GM19452 (cell line): ENCODE data around the gene EFTUD2.

ENCODE experiments used
- ATAC-seq: cut with Tn5 transposase; IDR thresholded peaks from one replicate; pipeline ENCODE4 v1.9.1; 2021; ENCODE audit not compliant: unreplicated experiment

The EFTUD2 gene

GRCh38 chr17:44925731-44926697 is 26.8 kb upstream of the EFTUD2 start:
- ATAC-seq = no peak

- no peak for ATAC-seq
Measured at GRCh38 chr17:44924107-44924544, 24.9 kb upstream of the EFTUD2 start.

DNA sequence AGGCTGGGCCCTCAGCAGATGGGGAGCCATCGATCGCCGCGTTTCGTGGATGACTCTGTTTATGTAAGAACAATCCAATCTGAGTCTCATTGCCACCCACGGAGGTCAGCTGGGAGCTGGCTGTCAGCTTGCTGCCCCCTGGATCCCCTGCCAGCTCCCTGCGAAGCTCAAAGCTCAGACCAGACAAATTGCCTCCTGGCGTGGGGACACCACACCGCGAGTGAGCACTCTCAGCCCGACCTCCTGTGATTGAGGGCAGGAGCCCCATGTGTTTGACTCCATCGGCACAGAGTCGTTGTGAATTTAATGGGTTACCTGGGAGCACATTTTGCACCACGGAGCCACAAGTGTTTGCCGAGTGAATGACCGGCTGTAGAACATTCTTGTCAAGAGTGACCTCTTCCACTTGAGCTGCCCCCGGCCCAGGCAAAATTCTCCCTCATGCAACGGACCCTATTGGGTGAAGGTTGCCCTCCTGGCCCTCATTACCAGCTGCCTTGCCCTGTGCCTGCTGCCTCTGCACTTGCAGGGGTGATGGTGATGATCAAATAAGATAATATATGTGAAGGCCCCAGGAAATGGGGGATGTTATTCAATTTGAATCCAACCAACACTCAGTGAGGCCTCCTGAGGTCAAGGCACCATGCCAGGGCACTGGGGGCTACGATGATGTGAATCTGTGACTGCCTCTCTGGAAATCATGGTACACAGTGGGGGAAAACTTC is 23.7 kb upstream of the EFTUD2 start:
- no peak for ATAC-seq

GRCh38 chr17:44922136-44922535 is 22.9 kb upstream of the EFTUD2 start:
- ATAC-seq = no peak

DNA sequence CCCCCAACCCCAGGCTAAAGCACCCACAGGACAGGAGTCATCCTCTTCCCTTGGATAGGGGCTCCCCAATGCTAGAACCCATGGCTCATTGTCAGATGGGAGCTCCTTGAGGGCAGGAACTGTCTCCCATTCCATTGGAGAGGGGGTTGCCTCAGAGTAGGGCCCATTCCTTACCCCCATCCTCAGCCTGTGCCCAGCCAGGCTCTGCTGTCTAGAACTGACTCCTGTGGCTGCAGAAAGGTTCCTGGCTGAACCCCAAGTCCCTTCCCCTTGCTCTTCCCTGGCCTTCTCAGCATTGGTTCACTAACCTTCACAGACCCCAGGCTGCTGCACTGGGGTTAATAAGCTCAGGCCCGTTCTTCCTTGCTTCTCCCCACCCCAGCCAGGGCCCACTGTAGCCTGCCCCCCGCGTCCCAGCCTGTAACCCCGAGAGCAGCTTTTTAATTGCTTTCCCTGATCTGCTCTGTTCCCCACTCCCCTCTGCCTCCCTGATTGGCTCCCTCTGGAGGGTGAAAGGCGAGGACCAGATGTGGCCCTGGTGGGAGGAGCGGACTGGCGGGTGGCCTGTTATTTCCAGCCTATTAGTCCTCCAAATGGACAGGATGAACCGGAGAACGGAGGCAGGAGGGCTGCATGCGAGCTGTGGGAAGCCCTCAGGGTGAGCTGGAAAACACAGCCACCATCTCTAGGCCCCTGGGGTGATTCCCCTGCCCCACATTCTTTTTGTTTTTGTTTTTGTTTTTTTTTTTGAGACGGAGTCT is 22.1 kb upstream of the EFTUD2 start:
- no peak for ATAC-seq

DNA sequence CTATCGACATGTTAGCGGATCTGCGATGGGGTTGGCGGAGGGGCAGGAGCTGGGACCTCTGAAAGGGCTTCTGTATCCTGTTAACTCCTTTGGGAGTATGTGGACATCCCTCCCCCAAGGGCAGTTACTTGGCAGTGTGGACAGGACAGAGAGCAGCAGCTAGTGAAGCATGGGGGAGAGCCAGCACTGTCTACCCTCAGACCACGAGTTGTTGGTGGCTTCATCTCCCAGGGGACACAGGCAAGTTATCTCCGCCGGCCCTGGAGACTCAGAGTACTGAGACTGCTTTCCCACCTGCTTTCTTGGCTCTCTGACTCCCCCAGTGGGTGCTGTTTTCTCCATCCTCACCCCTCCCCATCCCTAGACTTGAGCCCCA is 21.3 kb upstream of the EFTUD2 start:
- no peak for ATAC-seq

DNA sequence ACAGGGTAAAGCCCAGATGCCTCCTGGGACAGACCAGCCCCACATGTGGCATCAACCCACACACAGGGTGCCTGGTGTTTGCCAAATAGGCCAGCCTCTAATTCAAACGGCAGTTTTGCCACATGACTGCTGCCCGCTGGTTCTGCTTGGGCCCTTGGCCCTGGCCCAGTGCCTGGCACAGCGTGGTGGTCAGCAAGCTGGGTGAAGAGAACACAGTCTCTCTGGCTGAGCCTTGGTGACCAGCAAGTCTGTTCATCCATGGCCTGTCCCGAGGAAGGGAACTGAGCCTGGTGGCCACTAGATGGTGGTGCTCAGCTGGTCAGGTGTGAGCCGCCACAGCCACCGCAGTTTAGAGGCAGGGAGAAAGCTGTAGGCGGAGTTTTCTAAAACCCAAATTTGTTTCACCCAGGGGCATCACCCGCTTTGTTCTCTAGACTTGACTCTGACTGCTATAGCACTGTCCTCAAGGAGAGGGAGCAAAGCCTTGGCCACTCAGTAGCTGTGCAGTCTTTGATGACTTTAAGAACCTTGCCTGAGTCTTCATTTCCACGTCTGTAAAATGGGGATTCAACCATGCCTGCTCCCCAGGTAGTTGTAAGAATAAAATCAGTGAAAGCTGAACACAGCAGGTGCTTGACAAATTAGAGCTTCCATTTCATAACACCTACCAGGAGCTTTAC is 20.8 kb upstream of the EFTUD2 start:
- ATAC-seq = no peak

GRCh38 chr17:44919411-44919810 is 20.2 kb upstream of the EFTUD2 start:
- ATAC-seq = no peak

DNA sequence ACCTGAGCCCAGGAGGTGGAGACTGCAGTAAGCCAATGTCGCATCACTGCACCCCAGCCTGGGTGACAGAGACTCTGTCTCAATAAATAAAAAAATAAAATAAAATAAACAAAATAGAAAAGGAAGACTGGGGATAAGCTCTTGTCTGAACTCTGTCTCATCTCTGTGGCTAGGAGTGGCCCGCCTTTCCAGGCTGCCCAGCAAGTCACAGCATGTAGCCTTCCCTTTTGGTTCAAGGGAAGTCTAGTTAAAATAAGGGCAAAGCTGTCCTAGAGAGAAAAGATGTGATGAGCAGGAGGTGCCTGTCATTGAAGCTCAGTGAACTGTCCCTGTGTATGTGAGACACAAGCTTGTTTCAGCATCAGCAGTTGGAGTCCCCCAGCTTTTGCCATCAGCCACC is 18.8 kb upstream of the EFTUD2 start:
- no peak for ATAC-seq

- no peak for ATAC-seq
Measured at GRCh38 chr17:44917456-44917855, 18.2 kb upstream of the EFTUD2 start.

- ATAC-seq = no peak
Measured at GRCh38 chr17:44916781-44917241, 17.6 kb upstream of the EFTUD2 start.

DNA sequence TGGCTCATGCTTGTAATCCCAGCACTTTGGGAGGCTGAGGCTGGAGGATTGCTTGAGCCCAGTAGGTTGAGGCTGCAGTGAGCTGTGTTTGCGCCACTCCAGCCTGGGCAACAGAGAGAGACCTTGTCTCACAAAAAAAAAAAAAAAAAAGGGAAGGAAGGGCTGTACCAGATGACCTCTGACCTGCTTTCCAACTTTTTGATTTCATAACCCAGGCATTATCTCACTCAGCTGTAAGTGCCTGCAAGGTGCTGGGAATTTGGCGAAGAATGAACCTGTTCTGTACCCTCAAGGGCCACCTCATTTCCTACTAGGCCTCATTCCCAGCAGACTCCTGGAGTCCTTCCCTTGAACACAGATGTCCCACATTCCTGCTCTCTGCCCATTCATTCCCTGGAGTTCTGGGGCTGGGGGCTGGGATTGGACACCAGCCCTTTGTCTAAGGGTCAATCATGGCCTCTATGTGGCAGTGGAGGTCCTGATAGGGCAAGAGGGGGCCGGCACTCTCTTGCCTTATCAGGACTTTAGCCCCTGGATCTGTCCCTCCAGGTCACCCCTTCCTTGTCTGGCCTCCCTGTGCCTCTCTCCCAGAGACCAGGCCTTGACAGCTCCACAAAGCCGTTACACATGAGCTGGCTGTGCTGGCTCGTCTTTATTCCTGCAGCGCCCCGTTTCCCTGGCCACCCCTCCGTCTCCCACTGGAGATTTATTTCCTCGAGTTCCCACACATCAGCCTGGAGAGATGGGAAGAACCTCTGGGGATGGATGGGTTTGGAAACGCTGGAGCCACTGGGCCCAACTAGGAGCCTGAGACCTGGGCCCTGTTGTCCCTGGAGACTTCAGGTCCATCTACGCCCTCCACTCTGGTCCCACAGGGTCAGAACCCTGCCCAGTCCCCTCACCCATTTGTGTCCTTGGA is 16.9 kb upstream of the EFTUD2 start:
- ATAC-seq = no peak

DNA sequence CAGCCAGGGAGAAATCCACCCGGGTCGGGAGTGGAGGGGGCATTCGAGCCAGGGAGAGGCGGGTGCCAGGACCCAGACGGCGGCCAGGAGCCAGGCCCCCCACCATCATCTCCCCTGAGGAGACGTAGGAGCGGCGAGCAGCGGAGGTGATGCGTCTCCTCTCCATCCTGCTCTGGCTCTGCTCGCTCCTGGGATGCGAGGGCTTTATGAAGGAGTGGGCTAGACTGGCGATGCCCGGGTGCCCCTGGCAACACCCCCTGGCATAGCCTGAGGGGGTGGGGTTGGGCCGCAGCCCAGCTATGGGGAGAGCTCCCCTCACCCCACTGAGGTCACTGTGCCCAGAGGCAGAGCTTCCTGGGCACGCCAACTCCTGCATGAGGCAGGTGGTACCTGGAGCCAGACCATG is 16.1 kb upstream of the EFTUD2 start, which contains the start of gene GFAP:
Gene GFAP (minus strand): TSS at position 180 of the 406 bp plus-strand sequence. CDS start 14 bp downstream, at position 166.
- ATAC-seq = no peak

GRCh38 chr17:44914698-44915271 is 15.5 kb upstream of the EFTUD2 start:
- ATAC-seq = no peak

GRCh38 chr17:44914148-44914547 is 14.9 kb upstream of the EFTUD2 start:
- ATAC-seq = no peak

DNA sequence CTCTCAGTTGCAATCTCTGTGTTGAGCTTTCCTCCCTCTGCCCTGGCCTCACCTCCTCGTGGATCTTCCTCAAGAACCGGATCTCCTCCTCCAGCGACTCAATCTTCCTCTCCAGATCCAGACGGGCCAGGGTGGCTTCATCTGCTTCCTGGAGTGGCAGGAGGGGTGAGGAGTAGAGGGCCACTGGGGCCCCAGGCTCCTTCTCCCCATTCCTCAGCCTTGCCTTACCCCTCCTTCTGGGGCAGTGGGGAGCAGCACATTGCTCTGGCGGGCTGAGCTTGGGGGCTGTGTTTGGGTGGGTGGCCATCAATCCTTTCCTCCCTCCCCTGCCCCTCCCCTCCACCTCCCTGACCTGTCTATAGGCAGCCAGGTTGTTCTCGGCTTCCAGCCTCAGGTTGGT is 14.4 kb upstream of the EFTUD2 start:
- ATAC-seq = no peak

GRCh38 chr17:44912763-44913544 is 13.7 kb upstream of the EFTUD2 start:
- no peak for ATAC-seq
